ENCODE data around the gene IL18RAP.

The IL18RAP gene

GRCh38 chr2:102460467-102460866 lies 37.5 kb downstream of the IL18RAP start:
- no peak for DNase-seq (ENCODE audit: low read depth in 2 of 2)

GRCh38 chr2:102461188-102461587 lies 38.2 kb downstream of the IL18RAP start:
- DNase-seq (ENCODE audit: low read depth in 2 of 2) = no peak

GRCh38 chr2:102463160-102463559 lies 40.2 kb downstream of the IL18RAP start:
- DNase-seq (ENCODE audit: low read depth in 2 of 2) = no peak

GRCh38 chr2:102470168-102470567 lies 47.2 kb downstream of the IL18RAP start:
- DNase-seq (ENCODE audit: low read depth in 2 of 2) = no peak

GRCh38 chr2:102473020-102473419 lies 50.1 kb downstream of the IL18RAP start, which contains the start of gene SLC9A4:
SLC9A4 (plus strand) TSS chr2:102473226; CDS start chr2:102473760, 534 bp downstream.
- DNase-seq (ENCODE audit: low read depth in 2 of 2) = peak; percentile 41 to 44

- no peak for DNase-seq (ENCODE audit: low read depth in 2 of 2)
These were observed 50.7 kb downstream of the IL18RAP start for GRCh38 chr2:102473631-102474030.

GRCh38 chr2:102474785-102475184 lies 51.8 kb downstream of the IL18RAP start:
- DNase-seq (ENCODE audit: low read depth in 2 of 2) = no peak

- no peak for DNase-seq (ENCODE audit: low read depth in 2 of 2)
These were observed 55.9 kb downstream of the IL18RAP start for GRCh38 chr2:102478686-102479470.

- DNase-seq (ENCODE audit: low read depth in 2 of 2) = no peak
These were observed 57.6 kb downstream of the IL18RAP start for GRCh38 chr2:102480285-102481195.

GRCh38 chr2:102481931-102482330 lies 59.0 kb downstream of the IL18RAP start:
- DNase-seq (ENCODE audit: low read depth in 2 of 2) = no peak

- no peak for DNase-seq (ENCODE audit: low read depth in 2 of 2)
These were observed 60.1 kb downstream of the IL18RAP start for GRCh38 chr2:102483086-102483485.

GRCh38 chr2:102484310-102485061 lies 61.5 kb downstream of the IL18RAP start:
- DNase-seq (ENCODE audit: low read depth in 2 of 2) = no peak

- DNase-seq (ENCODE audit: low read depth in 2 of 2) = no peak
These were observed 62.3 kb downstream of the IL18RAP start for GRCh38 chr2:102485147-102485785.

- no peak for DNase-seq (ENCODE audit: low read depth in 2 of 2)
These were observed 64.2 kb downstream of the IL18RAP start for GRCh38 chr2:102486941-102487702.

- no peak for DNase-seq (ENCODE audit: low read depth in 2 of 2)
These were observed 65.0 kb downstream of the IL18RAP start for GRCh38 chr2:102487761-102488462.

- no peak for DNase-seq (ENCODE audit: low read depth in 2 of 2)
These were observed 66.7 kb downstream of the IL18RAP start for GRCh38 chr2:102489646-102490045.

GRCh38 chr2:102492006-102492405 lies 69.0 kb downstream of the IL18RAP start:
- DNase-seq (ENCODE audit: low read depth in 2 of 2) = no peak

- DNase-seq (ENCODE audit: low read depth in 2 of 2) = no peak
These were observed 71.6 kb downstream of the IL18RAP start for GRCh38 chr2:102494570-102494969.

GRCh38 chr2:102498414-102498813 lies 75.5 kb downstream of the IL18RAP start:
- no peak for DNase-seq (ENCODE audit: low read depth in 2 of 2)

GRCh38 chr2:102499558-102499957 lies 76.6 kb downstream of the IL18RAP start:
- no peak for DNase-seq (ENCODE audit: low read depth in 2 of 2)
